Large intestine (tissue), 3 donors: ENCODE data around the gene MYF6. TPM values are rescaled to one million over a fixed set of nuclear protein-coding genes. Genes with fewer than 3 reads are reported as not detected.

Source experiments
- DNase-seq, 2 donors: peaks; one replicate each; pipeline versions ENCODE4 v3.0.0 to v3.0.0-alpha.2; 2013
- H3K27ac ChIP-seq: one replicate; pipeline ENCODE4 v1.5.1; 2013; ENCODE audit warnings: low read length
- H3K27me3 ChIP-seq: 2 replicates; pipeline ENCODE4 v1.6.1; 2013; ENCODE audit warnings: low read length; ENCODE audit not compliant: control insufficient read depth, insufficient read depth
- H3K36me3 ChIP-seq: 2 replicates; pipeline ENCODE4 v1.6.1; 2013; ENCODE audit warnings: low read length; ENCODE audit not compliant: control insufficient read depth, insufficient read depth
- H3K4me1 ChIP-seq: one replicate; pipeline ENCODE4 v1.6.1; 2013; ENCODE audit warnings: low read length; ENCODE audit not compliant: control insufficient read depth, insufficient read depth
- H3K4me3 ChIP-seq: one replicate; pipeline ENCODE4 v1.5.1; 2013; ENCODE audit warnings: low read length
- H3K9me3 ChIP-seq: one replicate; pipeline ENCODE4 v1.6.1; 2013; ENCODE audit warnings: mild to moderate bottlenecking, low read depth, low read length, moderate library complexity; ENCODE audit not compliant: control insufficient read depth
- WGBS: methylation state at CpG from one replicate; pipeline ENCODE4 v1.1.5; 2013; ENCODE audit warnings: low lambda C conversion rate; ENCODE audit not compliant: insufficient coverage; 5-methylcytosine and 5-hydroxymethylcytosine counted together
- polyA plus RNA-seq: library from polyadenylated mRNA; unstranded; fragments of 120-200 nt; gene quantifications from one replicate; pipeline ENCODE4 v1.2.1, GENCODE V29; 2013

MYF6 gene
- polyA plus RNA-seq, 1 donor = 0.21 TPM

GRCh38 chr12:80754274-80754673, 46.8 kb downstream of the MYF6 start:
- no CpG with 5 or more reads among the region's 3 CpGs for WGBS
- DNase-seq = no peak

GRCh38 chr12:80756875-80757274, 49.4 kb downstream of the MYF6 start:
- H3K9me3 ChIP-seq = no peaks in the 10 kb centered on the region
- no peaks in the 10 kb centered on the region for H3K27me3 ChIP-seq
- no peak overlapping the region for H3K4me3 ChIP-seq
- no peaks in the 10 kb centered on the region for H3K4me1 ChIP-seq
- no peak for DNase-seq
- no peak overlapping the region for H3K27ac ChIP-seq
- no peaks in the 10 kb centered on the region for H3K36me3 ChIP-seq
- WGBS = no CpG with 5 or more reads among the region's 1 CpG

More at GRCh38 chr12:80754274-80754673, 46.8 kb downstream of the MYF6 start:
- H3K9me3 ChIP-seq = no peaks in the 10 kb centered on the region
- no peaks in the 10 kb centered on the region for H3K36me3 ChIP-seq
- H3K27me3 ChIP-seq = no peaks in the 10 kb centered on the region
- H3K4me1 ChIP-seq = no peaks in the 10 kb centered on the region
- no peak overlapping the region for H3K4me3 ChIP-seq
- H3K27ac ChIP-seq = no peak overlapping the region

Other genes with a start within 250 kb of the MYF6 start
- gene MYF5, start 9.3 kb downstream of the MYF6 start, polyA plus RNA-seq = 0.07 TPM
- gene LIN7A, start 230.3 kb downstream of the MYF6 start, polyA plus RNA-seq = 10.1 TPM